Spleen (tissue), 7 donors: ENCODE results near the gene ANKRD30B.
"Not testable (repeated sequence)": the region's sequence is repeated elsewhere in the genome, so short reads cannot be mapped to it uniquely, and the experiment has no call there.

Source experiments
- CTCF ChIP-seq, 11 experiments: fragments of 200-600 bp in 7 of 11; fragments of 450-650 bp in 4 of 11; sonication (generic) in 4 of 11; IDR thresholded peaks in 8 of 11; conservative IDR thresholded peaks in 3 of 11; 1 replicate in 7 of 11; 2 replicates in 4 of 11; pipeline versions ENCODE4 v1.4.0 to v1.8.0; 2016 to 2021; ENCODE audit warnings: antibody characterized with exemption in 11 of 11, inconsistent platforms in 4 of 11, mild to moderate bottlenecking in 1 of 11
- POLR2A ChIP-seq, 3 donors: fragments of 450-650 bp; IDR thresholded peaks; one replicate each; pipeline ENCODE4 v1.5.1; 2017; ENCODE audit warnings: antibody characterized with exemption in 3 of 3, mild to moderate bottlenecking in 1 of 3
- POLR2AphosphoS5 ChIP-seq, 3 donors: sonication (generic); formaldehyde crosslinking; IDR thresholded peaks; one replicate each; pipeline ENCODE4 v1.5.1; 2017; ENCODE audit warnings: antibody characterized with exemption in 3 of 3
- donor health status: DM: no; HTN: no; CAD: no; lungs with moderate emphysema.
- donor health status: DM: no; HTN: no; CAD: no.
- donor health status: DM: no; HTN: no; CAD: no.

GRCh38 chr18:14796876-14797275 is 48.9 kb downstream of the ANKRD30B start:
- not testable (repeated sequence) for TF ChIP-seq CTCF (IDR thresholded peaks at IDR 0.05 in 8 of 11, conservative IDR thresholded peaks at IDR 0.05 in 3 of 11); POLR2AphosphoS5 (IDR thresholded peaks at IDR 0.05); POLR2A (IDR thresholded peaks at IDR 0.05)
